GM21367 (cell line): ENCODE results near the gene SOX15.

Experiments used
- ATAC-seq: cut with Tn5 transposase; IDR thresholded peaks from one replicate; pipeline ENCODE4 v1.9.1; 2021; ENCODE audit not compliant: unreplicated experiment

Gene SOX15

GRCh38 chr17:7579001-7579833, 10.7 kb downstream of the SOX15 start, which contains the start of gene CD68:
Gene CD68 (plus strand): TSS chr17:7579638. CDS start chr17:7579678, 40 bp downstream.
- peak; percentile 29 for ATAC-seq

- ATAC-seq, result no peak
These were observed 12.3 kb downstream of the SOX15 start for GRCh38 chr17:7577327-7578199.

GRCh38 chr17:7576432-7576937, 13.4 kb downstream of the SOX15 start:
- no peak for ATAC-seq

GRCh38 chr17:7575959-7576358, 13.9 kb downstream of the SOX15 start:
- no peak for ATAC-seq

- ATAC-seq, result no peak
These were observed 14.4 kb downstream of the SOX15 start for GRCh38 chr17:7575481-7575883.

GRCh38 chr17:7574176-7574953, 15.5 kb downstream of the SOX15 start:
- no peak for ATAC-seq

GRCh38 chr17:7573324-7574080, 16.4 kb downstream of the SOX15 start:
- no peak for ATAC-seq

GRCh38 chr17:7572588-7573323, 17.1 kb downstream of the SOX15 start:
- peak; percentile 76 for ATAC-seq

- ATAC-seq, result no peak
These were observed 17.6 kb downstream of the SOX15 start for GRCh38 chr17:7572338-7572587.

GRCh38 chr17:7570351-7570750, 19.5 kb downstream of the SOX15 start:
- no peak for ATAC-seq

GRCh38 chr17:7569571-7569970, 20.3 kb downstream of the SOX15 start:
- no peak for ATAC-seq

GRCh38 chr17:7563115-7563869, 26.6 kb downstream of the SOX15 start:
- no peak for ATAC-seq

GRCh38 chr17:7562208-7562605, 27.7 kb downstream of the SOX15 start:
- ATAC-seq, result peak; percentile 13

- ATAC-seq, result peak; percentile 49
These were observed 28.2 kb downstream of the SOX15 start, which contains the start of gene SENP3 for GRCh38 chr17:7561589-7562207. Gene SENP3 (plus strand): TSS chr17:7561919. CDS start chr17:7563077, 1,158 bp downstream.

- peak; percentile 47 for ATAC-seq
These were observed 28.8 kb downstream of the SOX15 start for GRCh38 chr17:7561028-7561575.

- ATAC-seq, result no peak
These were observed 29.5 kb downstream of the SOX15 start for GRCh38 chr17:7560172-7561027.
